MV-4-11 (cell line): ENCODE data around the gene MAP3K6.
"Not testable (repeated sequence)": the region's sequence is repeated elsewhere in the genome, so short reads cannot be mapped to it uniquely, and the experiment has no call there.

ENCODE experiments used
- DNase-seq: peaks from one replicate; lab custom pipeline; 2025; lab: John Stamatoyannopoulos, UW

Gene MAP3K6, protein sequence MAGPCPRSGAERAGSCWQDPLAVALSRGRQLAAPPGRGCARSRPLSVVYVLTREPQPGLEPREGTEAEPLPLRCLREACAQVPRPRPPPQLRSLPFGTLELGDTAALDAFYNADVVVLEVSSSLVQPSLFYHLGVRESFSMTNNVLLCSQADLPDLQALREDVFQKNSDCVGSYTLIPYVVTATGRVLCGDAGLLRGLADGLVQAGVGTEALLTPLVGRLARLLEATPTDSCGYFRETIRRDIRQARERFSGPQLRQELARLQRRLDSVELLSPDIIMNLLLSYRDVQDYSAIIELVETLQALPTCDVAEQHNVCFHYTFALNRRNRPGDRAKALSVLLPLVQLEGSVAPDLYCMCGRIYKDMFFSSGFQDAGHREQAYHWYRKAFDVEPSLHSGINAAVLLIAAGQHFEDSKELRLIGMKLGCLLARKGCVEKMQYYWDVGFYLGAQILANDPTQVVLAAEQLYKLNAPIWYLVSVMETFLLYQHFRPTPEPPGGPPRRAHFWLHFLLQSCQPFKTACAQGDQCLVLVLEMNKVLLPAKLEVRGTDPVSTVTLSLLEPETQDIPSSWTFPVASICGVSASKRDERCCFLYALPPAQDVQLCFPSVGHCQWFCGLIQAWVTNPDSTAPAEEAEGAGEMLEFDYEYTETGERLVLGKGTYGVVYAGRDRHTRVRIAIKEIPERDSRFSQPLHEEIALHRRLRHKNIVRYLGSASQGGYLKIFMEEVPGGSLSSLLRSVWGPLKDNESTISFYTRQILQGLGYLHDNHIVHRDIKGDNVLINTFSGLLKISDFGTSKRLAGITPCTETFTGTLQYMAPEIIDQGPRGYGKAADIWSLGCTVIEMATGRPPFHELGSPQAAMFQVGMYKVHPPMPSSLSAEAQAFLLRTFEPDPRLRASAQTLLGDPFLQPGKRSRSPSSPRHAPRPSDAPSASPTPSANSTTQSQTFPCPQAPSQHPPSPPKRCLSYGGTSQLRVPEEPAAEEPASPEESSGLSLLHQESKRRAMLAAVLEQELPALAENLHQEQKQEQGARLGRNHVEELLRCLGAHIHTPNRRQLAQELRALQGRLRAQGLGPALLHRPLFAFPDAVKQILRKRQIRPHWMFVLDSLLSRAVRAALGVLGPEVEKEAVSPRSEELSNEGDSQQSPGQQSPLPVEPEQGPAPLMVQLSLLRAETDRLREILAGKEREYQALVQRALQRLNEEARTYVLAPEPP (N-terminal part only)

GRCh38 chr1:27366411-27367159 lies at the start of gene MAP3K6:
Gene MAP3K6 (minus strand): TSS chr1:27366961. CDS start chr1:27366597, 364 bp downstream.
- DNase-seq, result peak; percentile 68

- no peak for DNase-seq
These were observed 47.3 kb upstream of the MAP3K6 start for GRCh38 chr1:27414091-27414490.

DNA sequence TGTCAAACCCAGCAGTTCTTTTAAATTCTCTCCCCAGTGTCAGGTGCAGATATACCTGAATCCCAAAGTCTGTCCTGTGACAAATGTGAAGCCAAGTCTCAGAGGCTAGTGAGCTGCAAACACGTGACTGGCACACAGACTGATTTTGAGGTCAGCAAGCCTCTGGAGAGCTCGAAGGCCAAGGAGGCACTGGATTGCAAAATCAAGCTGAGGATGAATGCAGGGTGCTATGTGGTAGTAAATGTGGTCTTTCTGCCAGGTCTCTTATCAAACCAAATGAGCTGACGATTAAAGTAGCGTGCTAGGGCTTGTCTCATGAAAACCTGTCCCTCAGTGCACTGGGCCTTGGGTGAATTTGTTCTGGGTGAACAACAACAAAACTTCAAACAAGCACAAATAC lies 46.2 kb upstream of the MAP3K6 start:
- peak; percentile 14 for DNase-seq

DNA sequence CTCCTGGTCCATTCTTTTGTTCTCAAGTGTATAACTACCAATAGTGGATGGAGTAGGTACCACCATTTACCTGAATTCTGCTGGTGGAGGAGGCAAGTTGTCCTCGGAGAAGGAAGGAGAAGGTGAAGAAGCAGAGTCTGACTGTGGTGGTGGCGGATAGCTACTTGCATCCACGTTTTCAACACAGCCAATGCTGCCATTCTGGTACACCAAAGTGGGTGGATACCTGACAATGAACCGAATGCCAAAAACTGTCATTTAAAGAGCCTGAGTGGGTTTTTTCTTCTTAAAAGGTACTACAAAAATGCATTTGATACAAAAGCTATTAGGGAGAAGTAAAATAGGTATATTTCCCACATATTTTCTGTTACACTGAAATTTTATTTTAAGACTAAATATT lies 45.7 kb upstream of the MAP3K6 start:
- DNase-seq, result no peak

GRCh38 chr1:27410709-27411108 lies 43.9 kb upstream of the MAP3K6 start:
- DNase-seq, result no peak

- DNase-seq, result no peak
These were observed 42.9 kb upstream of the MAP3K6 start for GRCh38 chr1:27409669-27410068.

DNA sequence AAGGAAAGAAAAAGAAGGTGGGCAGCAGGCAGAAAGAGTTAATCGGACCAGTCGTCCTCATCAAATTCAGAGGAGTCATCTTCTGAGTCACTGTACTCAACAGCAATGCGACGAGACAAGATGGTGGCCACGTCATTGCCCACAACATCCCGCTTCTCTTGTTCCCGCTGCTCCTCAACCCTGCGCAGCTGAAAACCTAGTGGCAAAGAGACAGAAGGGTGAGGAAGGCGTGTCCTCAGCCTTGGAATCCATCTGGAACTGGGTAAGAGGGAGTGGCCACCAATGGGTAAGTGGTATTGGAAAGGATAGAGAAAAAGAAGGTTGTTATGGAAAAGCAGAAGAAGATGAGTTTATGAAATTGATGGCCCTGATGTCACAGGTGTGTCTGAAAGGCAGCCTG lies 41.4 kb upstream of the MAP3K6 start:
- DNase-seq, result no peak

DNA sequence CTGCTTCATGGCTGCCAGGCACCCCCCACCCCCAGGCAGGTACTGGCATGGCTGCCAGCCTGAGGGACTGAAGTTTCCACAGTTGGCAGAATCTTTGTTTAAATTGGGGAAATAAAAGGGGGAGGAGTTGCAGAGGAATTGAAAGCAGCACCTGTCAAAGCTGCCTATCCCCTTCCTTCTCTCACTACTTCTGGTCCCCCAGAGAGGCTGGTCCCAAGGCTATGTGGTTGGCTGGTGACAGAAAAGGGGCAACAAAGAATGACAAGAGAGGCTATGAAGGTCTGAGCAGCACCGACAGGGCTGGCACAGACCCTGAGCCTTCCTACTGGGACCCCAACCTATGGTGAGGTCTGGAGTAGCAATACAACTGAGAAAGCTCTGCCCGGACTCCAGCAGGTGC lies 40.0 kb upstream of the MAP3K6 start:
- not testable (repeated sequence) for DNase-seq

DNA sequence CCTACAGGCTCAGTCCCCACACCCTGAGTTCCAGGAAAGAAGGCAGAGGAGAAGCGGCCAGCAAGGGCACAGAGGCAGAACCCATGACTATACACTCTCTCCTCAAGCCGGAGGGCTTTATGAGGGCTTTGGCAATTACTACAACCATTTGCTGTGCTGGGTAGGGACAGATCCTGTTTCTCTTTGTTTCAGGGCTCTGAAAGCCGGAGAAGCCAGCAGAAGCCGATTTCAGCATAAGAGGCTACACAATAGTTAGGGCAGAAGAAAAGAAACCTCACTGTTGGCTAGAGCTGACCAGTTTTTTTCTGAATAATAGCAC lies 39.6 kb upstream of the MAP3K6 start:
- no peak for DNase-seq

GRCh38 chr1:27405598-27406361 lies 39.0 kb upstream of the MAP3K6 start:
- not testable (repeated sequence) for DNase-seq

GRCh38 chr1:27405074-27405473 lies 38.3 kb upstream of the MAP3K6 start:
- DNase-seq, result no peak

DNA sequence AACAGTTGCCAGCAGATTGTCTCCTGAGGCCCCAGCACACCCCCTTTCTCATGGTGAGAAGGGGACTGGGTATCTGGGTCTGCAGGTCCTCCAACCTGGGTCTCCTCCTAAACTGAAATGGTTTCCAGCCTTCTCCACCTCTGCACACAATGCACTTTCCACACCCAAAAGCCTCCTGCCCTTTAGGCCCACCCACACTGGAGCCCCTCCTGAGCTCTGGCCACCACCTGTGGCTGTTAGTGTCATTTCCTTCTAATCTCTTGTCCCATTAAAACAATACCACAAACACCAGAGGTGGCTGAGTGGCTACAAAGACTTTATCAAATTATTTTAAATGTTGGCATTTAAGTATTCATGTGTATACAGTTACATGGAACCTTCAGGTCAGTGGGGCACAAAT lies 37.2 kb upstream of the MAP3K6 start:
- no peak for DNase-seq

- DNase-seq, result peak; percentile 89
These were observed 36.4 kb upstream of the MAP3K6 start for GRCh38 chr1:27403065-27403726.

- DNase-seq, result peak; percentile 73
These were observed 35.6 kb upstream of the MAP3K6 start for GRCh38 chr1:27402349-27402754.

GRCh38 chr1:27400963-27401341 lies 34.2 kb upstream of the MAP3K6 start:
- no peak for DNase-seq

- no peak for DNase-seq
These were observed 33.6 kb upstream of the MAP3K6 start for GRCh38 chr1:27400082-27400962.

DNA sequence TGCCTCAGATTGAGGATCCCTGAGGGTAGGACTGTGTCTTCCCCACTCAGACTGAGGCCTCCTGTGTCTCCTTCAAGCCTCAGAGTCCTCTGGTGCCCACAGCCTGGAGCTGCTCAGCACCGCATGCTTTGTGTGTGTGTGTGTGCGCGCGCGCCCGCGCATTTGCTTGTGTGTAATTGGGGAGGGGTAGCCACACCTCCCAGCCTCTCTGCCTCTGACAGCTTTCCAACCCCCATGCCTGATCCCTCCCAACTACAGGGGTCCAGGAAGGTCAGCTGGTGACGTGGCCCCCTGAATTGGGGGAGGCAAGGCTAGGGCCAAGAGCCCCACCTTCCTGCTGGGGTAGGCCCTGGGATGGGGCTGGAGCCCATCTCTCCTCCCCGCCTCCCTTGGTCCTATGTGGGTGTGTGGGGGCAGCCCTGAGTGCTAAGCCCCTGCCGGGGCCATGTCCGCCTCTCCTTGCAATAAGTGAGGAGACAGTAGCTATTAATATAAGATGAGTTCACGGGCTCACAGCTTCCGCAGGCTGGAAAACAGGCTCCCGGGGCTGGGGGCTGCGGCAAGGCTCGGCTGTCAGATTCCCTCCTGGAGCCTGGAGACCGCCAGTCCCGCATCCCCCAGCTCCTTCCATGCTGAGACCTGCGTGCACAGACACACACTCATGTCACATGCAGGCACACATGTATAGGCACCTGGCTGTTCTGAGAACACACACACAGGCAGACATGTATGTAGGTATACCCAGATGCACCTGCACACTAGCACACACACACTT lies 32.7 kb upstream of the MAP3K6 start:
- DNase-seq, result no peak

DNA sequence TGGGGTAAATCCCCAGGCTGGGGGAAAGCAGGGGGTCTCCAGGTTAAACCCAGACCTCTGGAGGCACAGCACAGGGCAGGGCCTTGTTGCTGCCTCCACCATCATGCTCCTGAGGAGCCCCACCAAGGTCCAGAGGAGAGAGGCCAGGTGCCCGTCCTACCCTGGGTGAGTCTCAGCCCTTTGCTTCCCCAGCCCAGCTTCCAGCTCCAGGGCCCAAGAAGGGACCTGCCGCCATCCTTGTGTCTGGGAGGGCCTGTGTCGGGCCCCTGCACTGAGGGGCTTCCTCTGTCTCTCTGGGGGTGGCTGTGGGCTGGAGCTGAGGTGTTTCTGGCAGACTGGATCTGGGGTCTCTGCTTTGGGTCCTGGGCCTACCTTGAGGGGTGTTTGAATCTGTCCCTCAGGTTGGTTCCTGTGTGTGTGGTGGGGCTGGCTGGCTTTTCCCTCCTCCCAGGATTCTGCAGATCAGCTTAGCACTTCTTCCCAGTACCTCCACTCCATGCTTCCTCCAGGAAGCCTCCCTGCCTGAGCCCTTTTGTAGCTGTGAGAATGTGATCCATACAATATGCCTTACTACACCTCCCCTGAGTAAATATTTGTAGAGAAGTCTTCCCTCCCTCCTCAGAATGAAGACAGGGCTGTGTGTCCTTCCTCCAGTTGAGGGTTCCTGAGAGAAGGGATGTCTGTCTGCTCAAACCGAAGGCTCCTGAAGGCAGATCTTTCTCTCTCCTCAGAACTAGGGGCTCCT lies 31.8 kb upstream of the MAP3K6 start:
- no peak for DNase-seq
